Measurements from ENCODE around the gene WASHC2A.
"Not testable (repeated sequence)": the region's sequence is repeated elsewhere in the genome, so short reads cannot be mapped to it uniquely, and the experiment has no call there.

The WASHC2A gene

GRCh38 chr10:50152792-50153272, 85.1 kb downstream of the WASHC2A start:
- DNase-seq, result no peak

- not testable (repeated sequence) for DNase-seq
These were observed 90.1 kb downstream of the WASHC2A start for GRCh38 chr10:50157868-50158267.

GRCh38 chr10:50159856-50160255, 92.1 kb downstream of the WASHC2A start:
- not testable (repeated sequence) for DNase-seq

GRCh38 chr10:50165038-50165437, 97.3 kb downstream of the WASHC2A start:
- not testable (repeated sequence) for DNase-seq

- not testable (repeated sequence) for DNase-seq
These were observed 100.1 kb downstream of the WASHC2A start for GRCh38 chr10:50167833-50168232.

- peak; percentile 47 for DNase-seq
These were observed 101.8 kb downstream of the WASHC2A start for GRCh38 chr10:50169506-50169905.

GRCh38 chr10:50174788-50175525, 107.2 kb downstream of the WASHC2A start:
- DNase-seq, result peak; percentile 93
